Measurements from ENCODE around the gene CDK5RAP3. TPM values are rescaled to one million over a fixed set of nuclear protein-coding genes. Genes with fewer than 3 reads are reported as not detected.
"Not testable (repeated sequence)": the region's sequence is repeated elsewhere in the genome, so short reads cannot be mapped to it uniquely, and the experiment has no call there.

CDK5RAP3 gene
- total RNA-seq, 1 donor from 2014 or later = 148 TPM

DNA sequence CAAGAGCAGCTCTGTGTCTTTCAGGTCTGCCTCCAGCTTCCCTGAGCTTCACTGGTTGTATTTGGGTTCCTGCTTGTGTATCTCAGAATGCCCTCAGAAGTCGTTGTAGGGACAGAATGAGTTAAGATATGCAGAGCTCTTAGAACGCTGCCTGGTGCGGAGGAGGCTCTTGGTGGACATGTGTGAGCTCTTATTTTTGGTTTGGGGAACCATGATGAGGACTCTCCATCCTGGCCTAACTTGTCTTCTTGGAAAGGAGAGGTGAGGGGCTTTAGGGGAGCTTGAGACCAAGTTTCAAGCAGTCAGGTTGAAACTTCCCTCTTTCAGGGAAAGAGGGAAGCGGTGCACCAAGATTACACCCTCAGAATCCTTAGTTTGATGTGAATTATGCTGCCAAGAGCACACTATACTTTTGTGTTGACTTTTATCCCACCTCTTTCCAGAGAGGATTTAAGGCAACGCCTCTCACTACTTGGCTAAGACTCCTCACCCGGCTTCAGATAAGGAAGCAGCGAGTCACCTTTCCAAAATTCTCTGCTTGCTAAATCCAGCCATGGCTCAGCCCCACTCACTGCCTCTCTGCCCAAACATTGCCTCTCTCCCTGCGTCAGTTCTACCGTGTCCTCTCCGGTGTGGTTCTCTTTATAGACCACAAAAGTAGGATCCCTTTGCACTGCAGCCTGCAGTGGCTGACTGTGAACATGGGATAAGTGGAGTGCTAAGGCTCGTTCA, 12.7 kb downstream of the CDK5RAP3 start:
- Mint-ChIP-seq H3K27ac (ENCODE audit: unreplicated experiment) (no peak overlapping the region), H3K4me1 (ENCODE audit: unreplicated experiment) (peaks cover 12% of the 10 kb centered on the region), H3K36me3 (ENCODE audit: unreplicated experiment) (peaks cover 25% of the 10 kb centered on the region), H3K27me3 (ENCODE audit: unreplicated experiment) (no peaks in the 10 kb centered on the region), H3K9me3 (ENCODE audit: unreplicated experiment) (no peaks in the 10 kb centered on the region), H3K4me3 (ENCODE audit: unreplicated experiment) (no peak overlapping the region)
- no peak for DNase-seq (ENCODE audit: extremely low spot score, unreplicated experiment)
- TF ChIP-seq, protein P1, sequence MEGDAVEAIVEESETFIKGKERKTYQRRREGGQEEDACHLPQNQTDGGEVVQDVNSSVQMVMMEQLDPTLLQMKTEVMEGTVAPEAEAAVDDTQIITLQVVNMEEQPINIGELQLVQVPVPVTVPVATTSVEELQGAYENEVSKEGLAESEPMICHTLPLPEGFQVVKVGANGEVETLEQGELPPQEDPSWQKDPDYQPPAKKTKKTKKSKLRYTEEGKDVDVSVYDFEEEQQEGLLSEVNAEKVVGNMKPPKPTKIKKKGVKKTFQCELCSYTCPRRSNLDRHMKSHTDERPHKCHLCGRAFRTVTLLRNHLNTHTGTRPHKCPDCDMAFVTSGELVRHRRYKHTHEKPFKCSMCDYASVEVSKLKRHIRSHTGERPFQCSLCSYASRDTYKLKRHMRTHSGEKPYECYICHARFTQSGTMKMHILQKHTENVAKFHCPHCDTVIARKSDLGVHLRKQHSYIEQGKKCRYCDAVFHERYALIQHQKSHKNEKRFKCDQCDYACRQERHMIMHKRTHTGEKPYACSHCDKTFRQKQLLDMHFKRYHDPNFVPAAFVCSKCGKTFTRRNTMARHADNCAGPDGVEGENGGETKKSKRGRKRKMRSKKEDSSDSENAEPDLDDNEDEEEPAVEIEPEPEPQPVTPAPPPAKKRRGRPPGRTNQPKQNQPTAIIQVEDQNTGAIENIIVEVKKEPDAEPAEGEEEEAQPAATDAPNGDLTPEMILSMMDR (IDR thresholded peaks at IDR 0.05) = no peak

DNA sequence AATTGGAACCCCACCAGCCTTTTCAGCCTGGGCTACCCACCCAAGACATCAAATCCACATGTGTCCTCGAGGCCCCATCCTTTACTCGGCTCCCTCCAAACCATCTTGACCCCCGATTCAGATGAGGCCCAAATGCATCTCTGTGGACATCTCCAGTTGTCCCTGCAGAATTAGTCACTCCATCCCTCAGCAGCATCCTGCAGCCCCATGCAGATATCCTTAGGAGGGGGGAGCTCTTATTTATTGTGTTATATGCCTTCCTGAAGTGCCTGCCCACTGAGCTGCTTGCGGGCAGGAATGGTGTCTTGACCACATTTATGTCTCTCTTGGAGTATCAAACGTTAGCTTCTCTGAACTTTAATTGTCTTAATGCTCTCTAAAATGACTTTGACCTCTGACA, 15.6 kb downstream of the CDK5RAP3 start:
- H3K4me1 Mint-ChIP-seq (ENCODE audit: unreplicated experiment) = peaks cover 12% of the 10 kb centered on the region
- H3K9me3 Mint-ChIP-seq (ENCODE audit: unreplicated experiment) = no peaks in the 10 kb centered on the region
- no peak overlapping the region for H3K4me3 Mint-ChIP-seq (ENCODE audit: unreplicated experiment)
- peaks cover 8% of the 10 kb centered on the region for H3K36me3 Mint-ChIP-seq (ENCODE audit: unreplicated experiment)
- no peaks in the 10 kb centered on the region for H3K27me3 Mint-ChIP-seq (ENCODE audit: unreplicated experiment)
- H3K27ac Mint-ChIP-seq (ENCODE audit: unreplicated experiment) = no peak overlapping the region
- TF ChIP-seq, protein P1 (IDR thresholded peaks at IDR 0.05) = no peak
- no peak for DNase-seq (ENCODE audit: extremely low spot score, unreplicated experiment)

DNA sequence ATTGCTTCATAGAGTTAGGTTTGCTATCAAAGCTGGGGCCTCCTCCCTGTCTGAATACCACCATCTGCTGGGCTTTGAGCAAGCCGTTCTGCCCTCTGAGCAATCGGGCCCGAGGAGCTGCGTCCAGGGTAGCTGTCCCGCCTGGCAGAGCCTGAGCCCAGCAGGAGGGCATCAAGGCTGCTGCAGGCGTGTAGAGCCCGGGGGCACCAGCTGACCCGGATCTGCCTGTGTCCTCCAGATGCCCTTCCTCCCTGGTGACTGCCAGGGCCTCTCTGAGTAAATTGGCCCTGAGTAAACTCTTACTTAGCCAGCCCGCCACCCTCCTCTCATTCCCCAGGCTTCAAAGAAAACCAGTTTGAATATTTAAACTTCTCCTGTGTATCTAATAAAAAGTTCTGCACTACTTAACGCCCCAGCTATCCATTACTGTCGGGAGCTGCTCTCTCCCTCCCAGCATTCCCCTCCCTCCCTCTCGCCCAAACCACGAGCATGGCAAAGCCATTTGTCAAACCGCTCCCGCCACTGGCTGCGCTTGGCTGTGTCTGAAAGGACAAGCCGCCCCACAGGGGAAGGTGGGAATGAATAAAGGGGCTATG, 16.4 kb downstream of the CDK5RAP3 start:
- TF ChIP-seq, protein P1 (IDR thresholded peaks at IDR 0.05) = no peak
- H3K27ac Mint-ChIP-seq (ENCODE audit: unreplicated experiment) = peak overlapping the region; percentile 24
- H3K27me3 Mint-ChIP-seq (ENCODE audit: unreplicated experiment) = peaks cover 2% of the 10 kb centered on the region
- peak; percentile 88 for DNase-seq (ENCODE audit: extremely low spot score, unreplicated experiment)
- no peaks in the 10 kb centered on the region for H3K9me3 Mint-ChIP-seq (ENCODE audit: unreplicated experiment)
- peaks cover 12% of the 10 kb centered on the region for H3K4me1 Mint-ChIP-seq (ENCODE audit: unreplicated experiment)
- no peak overlapping the region for H3K4me3 Mint-ChIP-seq (ENCODE audit: unreplicated experiment)
- H3K36me3 Mint-ChIP-seq (ENCODE audit: unreplicated experiment) = peaks cover 8% of the 10 kb centered on the region

DNA sequence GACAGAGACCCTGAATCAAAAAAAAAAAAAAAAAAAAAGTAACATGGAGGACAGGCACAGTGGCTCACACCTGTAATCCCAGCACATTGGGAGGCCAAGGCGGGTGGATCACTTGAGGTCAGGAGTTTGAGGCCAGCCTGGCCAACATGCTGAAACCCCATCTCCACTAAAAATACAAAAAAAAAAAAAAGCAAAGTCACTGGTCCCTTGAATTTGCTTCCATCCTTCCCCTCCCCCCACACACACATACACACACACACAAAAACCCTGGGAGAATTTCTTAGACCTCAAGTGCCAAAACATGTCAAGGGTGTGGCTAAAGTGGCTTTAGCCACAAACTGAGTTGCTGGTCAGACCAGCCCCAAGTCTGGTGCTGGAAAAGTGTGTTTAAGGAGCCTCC, 17.5 kb downstream of the CDK5RAP3 start:
- not testable (repeated sequence) for H3K27me3 Mint-ChIP-seq (ENCODE audit: unreplicated experiment); H3K4me3 Mint-ChIP-seq (ENCODE audit: unreplicated experiment); H3K27ac Mint-ChIP-seq (ENCODE audit: unreplicated experiment); DNase-seq (ENCODE audit: extremely low spot score, unreplicated experiment); H3K36me3 Mint-ChIP-seq (ENCODE audit: unreplicated experiment); H3K9me3 Mint-ChIP-seq (ENCODE audit: unreplicated experiment)
- H3K4me1 Mint-ChIP-seq (ENCODE audit: unreplicated experiment) = peaks cover 12% of the 10 kb centered on the region

DNA sequence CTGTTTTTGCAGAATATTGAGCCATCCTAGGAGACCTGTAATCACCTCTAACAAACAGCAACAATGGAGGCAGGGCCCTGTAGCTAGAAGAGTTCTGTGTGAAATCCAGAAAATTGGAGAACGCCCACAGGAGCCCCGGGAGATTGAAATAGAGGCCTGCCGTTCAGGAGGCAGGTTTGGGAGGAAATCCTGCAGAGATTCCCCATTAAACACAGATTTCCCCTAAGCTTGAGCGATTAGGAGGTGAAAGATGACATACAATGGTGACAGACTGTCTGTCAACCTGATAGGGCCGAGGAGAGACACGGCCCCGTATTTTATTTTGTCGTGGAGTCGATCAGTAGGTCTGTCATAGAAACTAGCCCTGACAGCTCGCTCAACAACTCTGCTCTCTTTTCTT, 18.2 kb downstream of the CDK5RAP3 start:
- Mint-ChIP-seq H3K27me3 (ENCODE audit: unreplicated experiment) (peaks cover 3% of the 10 kb centered on the region), H3K9me3 (ENCODE audit: unreplicated experiment) (no peaks in the 10 kb centered on the region), H3K27ac (ENCODE audit: unreplicated experiment) (no peak overlapping the region), H3K4me1 (ENCODE audit: unreplicated experiment) (peaks cover 12% of the 10 kb centered on the region), H3K36me3 (ENCODE audit: unreplicated experiment) (peaks cover 4% of the 10 kb centered on the region), H3K4me3 (ENCODE audit: unreplicated experiment) (no peak overlapping the region)
- TF ChIP-seq, protein P1 (IDR thresholded peaks at IDR 0.05) = no peak
- no peak for DNase-seq (ENCODE audit: extremely low spot score, unreplicated experiment)
